DMS53 (cell line): ENCODE measurements around the gene SSC4D.
"Not testable (repeated sequence)": the region's sequence is repeated elsewhere in the genome, so short reads cannot be mapped to it uniquely, and the experiment has no call there.

Source experiments
- DNase-seq: peaks from one replicate; lab custom pipeline; 2025; lab: John Stamatoyannopoulos, UW

SSC4D gene

DNA sequence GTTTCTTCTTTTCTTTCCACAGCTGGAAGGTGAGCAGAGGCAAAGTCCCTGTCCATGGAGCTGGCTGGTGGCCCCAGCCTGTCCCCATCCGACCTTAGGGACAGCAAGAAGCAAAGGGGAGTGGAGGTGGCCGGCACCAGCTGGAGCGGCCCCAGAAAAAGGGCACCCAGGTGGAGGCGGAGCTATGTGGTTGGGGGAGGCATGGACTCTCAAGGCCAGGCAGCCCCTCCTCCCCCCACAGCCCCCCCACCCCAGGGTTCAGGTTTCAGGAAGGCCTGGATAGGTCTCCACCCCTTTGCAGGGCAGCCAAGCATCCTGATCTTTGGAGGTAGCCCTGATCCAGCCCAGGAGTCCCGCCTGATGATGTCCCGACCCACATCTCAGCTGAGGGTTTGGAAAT, at the start of gene SSC4D:
SSC4D (minus strand) TSS at position 161 of the 400 bp plus-strand sequence. CDS start 5,258 bp downstream, outside the sequence.
- DNase-seq: no peak

DNA sequence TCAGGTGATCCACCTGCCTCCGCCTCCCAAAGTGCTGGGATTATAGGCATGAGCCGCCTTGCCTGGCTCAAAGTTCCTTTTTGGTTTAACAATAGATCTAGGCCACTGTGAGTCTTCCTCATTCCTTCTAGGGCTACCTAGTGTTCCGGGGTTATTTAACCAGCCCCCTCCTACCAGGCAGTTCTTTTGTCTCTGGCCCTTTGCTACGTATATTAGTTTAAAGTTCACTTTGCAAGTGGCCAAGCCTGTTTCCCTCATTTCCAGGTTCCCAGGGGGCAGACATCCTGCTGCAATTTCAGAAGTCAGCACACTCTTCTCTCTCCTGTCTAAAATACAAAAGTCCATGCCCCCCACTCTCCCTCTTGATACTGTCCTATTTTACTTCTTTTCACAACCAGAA, 49.0 kb upstream of the SSC4D start:
- DNase-seq: not testable (repeated sequence)

DNA sequence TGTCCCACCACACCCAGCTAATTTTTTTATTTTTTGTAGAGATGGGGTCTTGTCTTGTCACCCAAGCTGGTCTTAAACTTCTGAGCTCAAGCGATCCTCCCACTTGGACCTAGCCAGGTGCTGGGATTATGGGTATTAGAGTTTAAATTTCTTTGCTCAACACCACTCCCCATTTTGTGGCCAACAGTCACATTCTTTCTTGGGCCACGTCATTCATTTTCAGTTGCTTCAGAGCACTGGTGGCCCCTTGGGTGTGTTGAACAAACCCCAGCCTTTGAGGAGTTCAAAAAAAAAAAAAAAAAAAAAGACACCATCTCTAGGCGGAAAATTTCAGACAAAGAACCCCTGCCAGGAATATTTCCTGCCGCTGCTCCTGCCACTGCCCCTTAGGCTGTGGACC, 47.5 kb upstream of the SSC4D start:
- not testable (repeated sequence) for DNase-seq

DNA sequence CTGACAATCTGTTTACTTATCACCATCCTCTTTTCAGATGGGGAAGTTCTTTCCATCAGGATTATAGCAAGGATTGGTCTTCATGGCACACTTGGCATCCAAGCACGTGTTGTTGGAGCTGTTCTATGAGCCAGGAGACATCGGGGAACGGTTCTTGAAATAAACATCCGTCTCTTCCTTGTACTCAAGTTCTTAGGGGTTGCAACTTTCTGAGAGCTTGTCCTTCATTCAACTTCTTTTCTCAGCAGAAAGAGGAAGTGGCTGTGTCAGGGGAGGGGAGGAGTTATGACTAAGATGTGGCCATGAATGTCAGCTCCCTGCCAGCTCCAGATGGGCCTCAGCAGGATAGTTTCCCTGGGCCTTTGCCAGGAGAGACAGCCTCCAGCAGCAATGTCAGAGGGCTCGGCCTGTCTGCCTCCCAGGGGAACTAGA, 36.1 kb upstream of the SSC4D start:
- peak; percentile 47 for DNase-seq

GRCh38 chr7:76443846-76444245, 34.3 kb upstream of the SSC4D start:
- DNase-seq: peak; percentile 35

DNA sequence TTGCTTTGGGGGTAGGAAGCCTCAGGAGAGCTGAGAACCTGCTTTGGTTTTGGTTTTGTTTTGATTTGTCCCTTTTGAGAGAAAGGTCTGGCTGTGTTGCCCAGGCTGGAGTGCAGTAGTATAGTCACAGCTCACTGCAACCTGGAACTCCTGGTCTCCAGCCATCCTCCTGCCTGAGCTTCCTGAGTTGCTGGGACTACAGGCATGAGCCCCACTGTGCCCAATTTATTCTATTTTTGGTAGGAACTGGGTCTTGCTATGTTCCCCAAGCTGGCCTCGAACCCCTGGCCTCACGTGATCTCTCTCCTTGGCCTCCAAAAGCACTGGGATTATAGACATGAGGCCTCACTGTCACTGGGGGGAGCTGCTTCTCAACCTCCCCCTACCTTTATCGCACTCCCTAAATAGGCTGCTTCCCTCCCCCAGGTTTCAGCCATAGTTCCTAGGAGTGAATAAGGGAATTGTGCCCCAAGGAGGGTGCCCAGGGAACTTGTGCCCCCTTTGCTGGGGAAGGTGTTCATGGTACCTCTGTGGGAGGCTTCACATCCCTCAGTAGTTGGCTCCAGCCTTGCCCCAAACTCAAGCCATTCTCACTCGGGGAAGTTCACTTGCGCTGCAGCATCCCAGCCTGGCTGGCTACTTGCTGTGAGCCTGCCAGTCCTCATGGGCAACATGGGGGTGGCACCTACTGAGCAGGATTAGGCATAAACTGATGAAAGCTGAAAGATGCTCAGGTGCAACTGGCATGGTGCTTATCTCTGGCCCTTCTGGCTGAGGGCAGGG, 33.4 kb upstream of the SSC4D start:
- DNase-seq: not testable (repeated sequence)

DNA sequence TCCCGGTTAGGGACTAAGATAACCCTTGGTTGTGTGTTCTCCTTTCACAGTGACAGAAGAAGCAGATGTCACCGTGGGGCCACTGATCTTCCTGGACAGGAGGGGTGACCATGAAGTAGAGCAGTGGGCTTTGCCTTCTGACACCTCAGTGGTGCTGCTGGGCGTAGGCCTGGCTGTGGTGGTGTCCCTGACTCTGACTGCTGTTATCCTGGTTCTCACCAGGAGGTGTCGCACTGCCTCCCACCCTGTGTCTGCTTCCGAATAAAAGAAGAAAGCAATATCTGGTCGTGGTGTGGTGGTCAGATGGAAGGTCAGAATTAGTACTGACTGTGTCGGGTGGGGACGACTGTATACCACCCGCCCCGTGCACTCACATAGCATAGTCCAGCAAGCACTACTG, 32.3 kb upstream of the SSC4D start:
- not testable (repeated sequence) for DNase-seq

DNA sequence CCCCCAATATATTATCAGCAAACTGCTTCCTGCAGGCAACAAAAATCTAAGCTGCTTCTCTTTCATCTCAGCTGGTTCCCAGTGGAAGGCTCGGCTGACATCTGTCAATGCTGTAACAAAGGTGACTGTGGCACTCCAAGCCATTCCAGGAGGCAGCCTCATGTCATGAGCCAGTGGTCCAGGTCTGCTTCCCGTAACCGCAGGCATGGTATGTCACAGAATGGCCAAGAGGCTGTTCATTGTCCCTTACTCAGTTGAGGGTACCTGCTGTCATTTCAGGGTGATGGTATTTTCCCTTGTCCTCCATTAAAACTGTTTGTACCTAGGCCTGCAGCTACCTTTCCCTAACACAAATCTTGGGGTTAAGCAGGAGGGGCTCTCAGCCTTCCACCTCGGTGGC, 30.9 kb upstream of the SSC4D start:
- not testable (repeated sequence) for DNase-seq

GRCh38 chr7:76439120-76439888, 29.8 kb upstream of the SSC4D start:
- DNase-seq: not testable (repeated sequence)

GRCh38 chr7:76437873-76438272, 28.4 kb upstream of the SSC4D start:
- peak; percentile 96 for DNase-seq

DNA sequence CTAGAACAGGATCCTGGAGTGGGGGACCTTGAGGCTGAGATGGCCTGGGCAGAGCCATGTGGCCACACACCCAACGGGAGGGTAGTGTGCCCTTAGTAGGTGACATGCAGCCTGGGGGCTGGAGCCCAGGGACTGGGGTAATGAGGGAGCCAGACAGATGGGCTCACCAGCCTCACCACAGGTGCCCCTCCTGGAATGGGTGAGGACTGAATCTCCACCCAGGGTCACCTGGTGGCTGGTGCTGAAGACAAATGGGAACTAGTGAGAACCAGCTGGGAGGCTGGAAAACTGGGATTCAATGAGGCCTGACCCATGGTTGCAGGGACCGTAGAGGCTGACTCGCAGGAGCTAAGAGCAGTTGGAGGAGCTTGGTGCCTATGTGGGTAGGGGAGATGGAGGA, 21.3 kb upstream of the SSC4D start:
- no peak for DNase-seq

DNA sequence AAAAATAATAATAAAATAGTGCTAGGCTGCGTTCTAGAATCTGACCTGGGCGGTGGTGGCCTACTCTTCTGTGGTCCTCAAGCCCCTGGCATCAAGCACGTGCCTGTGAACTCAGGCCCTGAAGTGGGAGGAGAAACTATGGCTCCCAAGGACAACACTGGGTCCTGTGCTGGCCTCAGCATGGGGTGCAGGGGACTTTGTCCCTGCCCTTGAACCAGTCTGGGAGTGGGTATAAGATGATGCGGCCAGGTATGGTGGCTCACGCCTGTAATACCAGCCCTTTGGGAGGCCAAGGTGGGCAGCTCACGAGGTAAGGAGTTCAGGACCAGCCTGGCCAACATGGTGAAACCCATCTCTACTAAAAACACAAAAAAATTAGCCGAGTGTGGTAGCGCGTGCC, 20.7 kb upstream of the SSC4D start:
- DNase-seq: no peak

DNA sequence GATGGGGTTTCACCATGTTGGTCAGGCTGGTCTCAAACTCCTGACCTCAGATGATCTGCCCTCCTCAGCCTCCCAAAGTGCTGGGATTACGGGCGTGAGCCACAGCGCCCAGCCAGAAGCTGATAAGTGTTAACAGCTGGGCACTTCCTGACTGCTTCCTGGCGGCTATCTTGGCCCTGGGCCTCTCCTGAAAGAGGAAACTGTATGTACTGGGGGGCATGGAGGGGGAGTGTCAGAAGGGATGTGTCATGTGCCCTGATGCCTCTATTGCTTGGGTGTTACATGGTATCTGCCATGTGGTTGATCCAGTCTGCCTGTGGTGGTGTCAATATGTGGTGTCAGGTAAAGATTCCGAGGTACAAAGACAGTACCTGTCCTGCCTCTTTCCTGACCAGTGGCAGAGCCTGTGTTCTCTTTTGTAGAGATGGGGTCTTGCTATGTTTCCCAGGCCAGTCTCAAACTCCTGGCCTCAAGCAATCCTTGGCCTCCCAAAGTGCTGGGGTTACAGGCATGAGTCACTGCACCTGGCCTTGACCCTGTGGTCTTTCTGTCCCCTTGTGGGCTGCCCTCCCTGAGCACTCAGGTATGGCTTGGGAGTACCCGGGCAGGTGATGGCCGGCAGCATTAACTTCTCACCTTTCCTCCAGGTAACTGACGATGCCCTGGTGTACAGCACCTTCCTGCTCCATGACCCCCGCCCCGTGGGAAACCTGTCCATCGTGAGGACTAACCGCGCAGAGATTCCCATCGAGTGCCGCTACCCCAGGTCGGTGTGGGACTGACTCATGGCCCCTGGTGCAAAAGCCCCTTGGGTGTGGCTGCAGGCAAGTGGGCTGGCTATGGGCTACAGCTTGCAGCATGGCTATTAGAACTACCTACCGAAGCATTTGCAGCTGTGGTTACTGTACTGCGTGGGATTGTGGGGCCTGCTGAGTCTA, 19.6 kb upstream of the SSC4D start:
- DNase-seq: no peak

GRCh38 chr7:76428149-76428823, 18.8 kb upstream of the SSC4D start:
- DNase-seq: no peak

DNA sequence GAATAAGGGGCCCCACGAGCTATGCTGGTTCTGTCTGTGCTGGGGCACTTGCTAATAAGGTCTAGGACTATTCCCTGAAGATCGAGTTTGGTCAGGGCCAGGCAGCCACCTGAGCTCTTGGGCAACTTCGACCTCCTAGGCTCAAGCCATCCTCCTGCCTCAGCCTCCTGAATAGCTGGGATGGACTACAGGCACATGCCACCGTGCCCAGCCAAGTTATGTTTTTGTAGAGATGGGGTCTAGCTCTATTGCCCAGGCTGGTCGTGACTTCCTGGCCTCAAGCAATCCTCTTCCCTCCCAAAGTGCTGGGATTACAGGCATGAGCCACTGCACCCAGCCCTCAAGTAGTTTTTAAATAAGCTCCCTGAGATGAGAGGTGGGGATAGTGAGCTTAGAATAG, 18.1 kb upstream of the SSC4D start:
- DNase-seq: no peak

GRCh38 chr7:76426246-76426645, 16.7 kb upstream of the SSC4D start:
- no peak for DNase-seq

GRCh38 chr7:76425558-76425957, 16.1 kb upstream of the SSC4D start:
- not testable (repeated sequence) for DNase-seq

DNA sequence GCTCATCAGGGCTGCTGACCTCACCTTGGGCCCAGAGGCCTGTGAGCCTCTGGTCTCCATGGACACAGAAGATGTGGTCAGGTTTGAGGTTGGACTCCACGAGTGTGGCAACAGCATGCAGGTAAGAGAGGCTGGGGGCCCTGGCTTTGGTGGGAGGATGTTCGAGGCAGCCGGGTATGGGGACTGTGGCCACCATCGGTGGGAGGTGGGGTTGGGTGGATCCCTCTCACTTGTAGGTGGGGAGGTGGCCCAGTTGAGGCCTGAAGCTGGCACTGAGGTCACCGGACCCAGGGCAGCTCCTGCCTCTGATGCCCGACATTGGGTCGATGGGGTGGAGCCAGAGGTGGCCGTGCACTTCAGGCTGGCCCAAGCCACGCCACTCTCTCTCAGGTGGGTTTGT, 15.7 kb upstream of the SSC4D start:
- peak; percentile 39 for DNase-seq

DNA sequence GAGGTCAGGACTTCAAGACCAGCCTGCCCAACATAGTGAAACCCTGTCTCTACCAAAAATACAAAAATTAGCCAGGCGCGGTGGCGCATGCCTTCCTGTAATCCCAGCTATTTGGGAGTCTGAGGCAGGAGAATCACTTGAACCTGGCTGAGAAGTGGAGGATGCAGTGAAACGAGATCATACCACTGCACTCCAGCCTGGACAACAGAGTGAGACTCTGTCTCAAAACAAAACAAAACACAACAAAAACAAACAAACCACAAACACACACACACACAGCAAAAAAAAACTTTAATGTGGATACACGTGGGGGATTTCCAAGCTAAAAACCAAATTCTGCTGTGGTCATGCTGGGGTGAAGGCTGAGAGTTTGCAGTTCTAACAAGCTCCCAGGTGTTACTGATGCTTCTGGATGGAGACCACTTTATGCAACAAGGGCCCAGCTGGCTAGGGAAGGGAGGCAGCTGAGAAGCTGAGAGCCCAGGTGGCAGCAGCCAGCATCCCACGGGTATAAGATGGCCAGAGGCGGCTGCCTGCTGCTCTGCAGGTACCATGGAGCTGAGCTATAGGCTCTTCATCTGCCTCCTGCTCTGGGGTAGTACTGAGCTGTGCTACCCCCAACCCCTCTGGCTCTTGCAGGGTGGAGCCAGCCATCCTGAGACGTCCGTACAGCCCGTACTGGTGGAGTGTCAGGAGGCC, 15.1 kb upstream of the SSC4D start, which contains the start of gene ZP3:
ZP3 (plus strand) TSS at position 538 of the 699 bp plus-strand sequence; CDS start at position 553, 15 bp downstream.
- DNase-seq: peak; percentile 39

DNA sequence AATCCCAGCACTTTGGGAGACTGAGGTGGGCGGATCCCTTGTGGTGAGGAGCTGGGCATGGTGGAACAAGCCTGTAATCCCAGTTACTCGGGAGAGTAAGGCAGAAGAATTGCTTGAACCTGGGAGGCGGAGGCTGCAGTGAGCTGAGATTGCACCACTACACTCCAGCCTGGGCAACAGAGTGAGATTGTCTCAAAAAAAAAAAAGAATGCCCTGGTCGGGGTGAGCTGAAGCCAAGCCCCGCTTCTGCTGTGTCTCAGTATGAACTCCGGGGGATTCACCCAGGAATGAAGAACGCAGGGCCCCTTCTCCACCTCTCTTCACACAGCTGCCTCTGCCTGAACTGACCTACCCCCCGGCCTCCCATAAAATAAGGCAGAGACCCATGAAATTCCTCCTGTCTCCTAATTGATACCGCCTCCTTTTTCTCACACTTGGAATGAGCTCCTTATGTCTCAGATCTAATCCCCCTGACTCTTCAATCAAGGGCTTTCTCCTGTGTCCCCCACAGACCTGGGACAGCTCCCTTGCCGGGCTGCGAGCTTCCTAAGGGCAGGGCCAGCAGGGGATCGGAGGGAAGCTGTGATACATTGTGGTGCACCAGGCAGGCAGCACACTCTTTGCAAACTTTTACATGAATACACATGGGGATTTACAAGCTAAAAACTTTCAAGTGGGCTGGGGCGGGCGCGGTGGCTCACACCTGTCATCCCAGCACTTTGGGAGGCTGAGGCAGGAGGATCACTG, 14.3 kb upstream of the SSC4D start:
- no peak for DNase-seq
